Testis (tissue), 2 donors: Measurements from ENCODE around the gene BCL7A.

Source experiments
- POLR2A ChIP-seq: fragments of 450-650 bp; IDR thresholded peaks from one replicate; pipeline ENCODE4 v1.6.1; 2017; ENCODE audit warnings: antibody characterized with exemption, mild to moderate bottlenecking, moderate library complexity
- TF ChIP-seq, protein P1 (sequence below), 3 experiments: fragments of 450-650 bp in 2 of 3; fragments of 200-600 bp in 1 of 3; sonication (generic) in 1 of 3; IDR thresholded peaks; one replicate each; pipeline ENCODE4 v1.5.1; 2016 to 2019; ENCODE audit warnings: antibody characterized with exemption in 3 of 3, mild to moderate bottlenecking in 2 of 3, moderate library complexity in 1 of 3

DNA sequence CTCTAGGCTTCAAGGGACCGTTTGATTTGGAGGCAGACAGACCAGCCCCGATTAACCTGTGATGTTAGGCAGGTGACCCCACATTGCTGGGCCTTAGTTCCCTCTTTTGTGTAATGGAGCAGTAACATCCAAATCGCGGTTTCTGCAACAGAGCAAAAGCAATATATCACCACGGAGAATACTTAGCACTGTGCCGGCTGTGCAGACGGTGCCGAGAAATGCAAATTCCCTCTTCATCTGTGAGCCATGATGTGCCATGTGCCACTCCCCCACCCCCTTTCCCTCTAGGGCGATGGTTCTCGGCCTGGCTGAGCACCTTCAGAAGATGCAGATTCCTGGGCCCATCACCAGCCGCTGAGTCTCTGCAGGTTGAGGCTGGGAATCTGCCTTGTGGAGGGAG lies 10.9 kb downstream of the BCL7A start:
- TF ChIP-seq POLR2A, result no peak
- TF ChIP-seq, protein P1, sequence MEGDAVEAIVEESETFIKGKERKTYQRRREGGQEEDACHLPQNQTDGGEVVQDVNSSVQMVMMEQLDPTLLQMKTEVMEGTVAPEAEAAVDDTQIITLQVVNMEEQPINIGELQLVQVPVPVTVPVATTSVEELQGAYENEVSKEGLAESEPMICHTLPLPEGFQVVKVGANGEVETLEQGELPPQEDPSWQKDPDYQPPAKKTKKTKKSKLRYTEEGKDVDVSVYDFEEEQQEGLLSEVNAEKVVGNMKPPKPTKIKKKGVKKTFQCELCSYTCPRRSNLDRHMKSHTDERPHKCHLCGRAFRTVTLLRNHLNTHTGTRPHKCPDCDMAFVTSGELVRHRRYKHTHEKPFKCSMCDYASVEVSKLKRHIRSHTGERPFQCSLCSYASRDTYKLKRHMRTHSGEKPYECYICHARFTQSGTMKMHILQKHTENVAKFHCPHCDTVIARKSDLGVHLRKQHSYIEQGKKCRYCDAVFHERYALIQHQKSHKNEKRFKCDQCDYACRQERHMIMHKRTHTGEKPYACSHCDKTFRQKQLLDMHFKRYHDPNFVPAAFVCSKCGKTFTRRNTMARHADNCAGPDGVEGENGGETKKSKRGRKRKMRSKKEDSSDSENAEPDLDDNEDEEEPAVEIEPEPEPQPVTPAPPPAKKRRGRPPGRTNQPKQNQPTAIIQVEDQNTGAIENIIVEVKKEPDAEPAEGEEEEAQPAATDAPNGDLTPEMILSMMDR (IDR thresholded peaks at IDR 0.05), result no peak
